Endothelial cell of umbilical vein (primary cell): ENCODE data around the gene SIRPD. TPM values are rescaled to one million over a fixed set of nuclear protein-coding genes. Genes with fewer than 3 reads are reported as not detected.

ENCODE experiments used
- BruUV-seq: library from RNA; stranded (reverse); fragments of 400-500 nt; replicated peaks from 2 replicates; lab custom pipeline; 2021; lab: Mats Ljungman, UMichigan
- CTCF ChIA-PET: fragments of 300-600, 350-600 bp; sonication (Branson Sonifier 250); formaldehyde crosslinking; loops from one replicate; lab custom pipeline; 2021; ENCODE audit warnings: antibody characterized with exemption, inconsistent platforms; lab: Charles Lee
- POLR2A ChIA-PET: fragments of 300-600, 350-600 bp; sonication (Branson Sonifier 250); formaldehyde crosslinking; loops from one replicate; lab custom pipeline; 2021; ENCODE audit warnings: antibody characterized with exemption, inconsistent platforms; lab: Charles Lee
- DNase-seq: peaks from one replicate; pipeline ENCODE4 v3.0.0-alpha.2; 2011; ENCODE audit warnings: low read depth, low spot score
- FAIRE-seq: peaks from 2 replicates; lab custom pipeline; 2011; peaks lifted over from hg19 to GRCh38; lab: Jason Lieb, UNC
- H2AFZ ChIP-seq: 2 replicates; pipeline ENCODE4 v1.6.0; 2012; ENCODE audit warnings: low read depth, low read length, control low read depth, inconsistent platforms
- H3K27ac ChIP-seq: 2 replicates; pipeline ENCODE4 v1.5.1; 2011; ENCODE audit warnings: low read depth, mild to moderate bottlenecking, control low read depth, low read length, moderate library complexity; ENCODE audit not compliant: insufficient read depth
- H3K27me3 ChIP-seq, 2 experiments: 2 replicates each; pipeline versions ENCODE4 v1.6.0 to v1.6.1; 2011; ENCODE audit warnings: low read length in 2 of 2, mixed read lengths in 1 of 2; ENCODE audit not compliant: control insufficient read depth in 2 of 2, insufficient read depth in 2 of 2
- H3K36me3 ChIP-seq, 2 experiments: 2 replicates in 1 of 2; 3 replicates in 1 of 2; pipeline ENCODE4 v1.5.1; 2011; ENCODE audit warnings: low read length in 2 of 2, mild to moderate bottlenecking in 1 of 2, moderate library complexity in 1 of 2; ENCODE audit not compliant: control insufficient read depth in 2 of 2, insufficient read depth in 2 of 2; ENCODE audit errors: extremely low read depth in 1 of 2
- H3K4me1 ChIP-seq: 3 replicates; pipeline ENCODE4 v1.5.1; 2011; ENCODE audit warnings: mild to moderate bottlenecking, low read length; ENCODE audit not compliant: control insufficient read depth, insufficient read depth; ENCODE audit errors: extremely low read depth
- H3K4me2 ChIP-seq: 2 replicates; pipeline ENCODE4 v1.6.1; 2011; ENCODE audit warnings: low read length, control low read depth, mixed read lengths; ENCODE audit not compliant: insufficient read depth
- H3K4me3 ChIP-seq, 3 experiments: fragments of 200-600 bp in 1 of 3; sonication (generic), shearing (Covaris generic) in 1 of 3; replicated peaks in 1 of 3; 2 replicates each; pipeline ENCODE4 v1.5.1; 2011 to 2016; ENCODE audit warnings: control low read depth in 3 of 3, low read length in 3 of 3, mild to moderate bottlenecking in 2 of 3, inconsistent platforms in 1 of 3, low read depth in 1 of 3, moderate library complexity in 1 of 3; ENCODE audit not compliant: insufficient read depth in 1 of 3
- H3K79me2 ChIP-seq: 2 replicates; pipeline ENCODE4 v1.6.0; 2012; ENCODE audit warnings: low read length, inconsistent platforms; ENCODE audit not compliant: control insufficient read depth, insufficient read depth
- H3K9ac ChIP-seq: replicated peaks from 2 replicates; pipeline ENCODE3; 2011; ENCODE audit warnings: low read length, control low read depth; ENCODE audit not compliant: insufficient read depth; ENCODE audit errors: extremely low read depth
- H3K9me1 ChIP-seq: replicated peaks from 3 replicates; pipeline ENCODE4 v1.6.0; 2011; ENCODE audit warnings: mild to moderate bottlenecking, low read length; ENCODE audit not compliant: control insufficient read depth, insufficient read depth; ENCODE audit errors: extremely low read depth
- H3K9me3 ChIP-seq: replicated peaks from 2 replicates; pipeline ENCODE4 v1.5.1; 2012; ENCODE audit warnings: low read length, inconsistent platforms; ENCODE audit not compliant: control insufficient read depth, insufficient read depth
- H4K20me1 ChIP-seq: replicated peaks from 2 replicates; pipeline ENCODE3; 2011; ENCODE audit warnings: mild to moderate bottlenecking, low read length; ENCODE audit not compliant: control insufficient read depth, insufficient read depth; ENCODE audit errors: extremely low read depth
- CTCF ChIP-seq, 2 donors: IDR thresholded peaks; 1 replicate in 1 of 2; 2 replicates in 1 of 2; pipeline ENCODE4 v1.5.1; 2011; ENCODE audit warnings: low read length in 2 of 2, mild to moderate bottlenecking in 2 of 2, moderate library complexity in 2 of 2, control low read depth in 1 of 2, inconsistent platforms in 1 of 2, low read depth in 1 of 2; ENCODE audit not compliant: insufficient read depth in 1 of 2; ENCODE audit errors: extremely low read depth in 1 of 2
- EZH2 ChIP-seq: IDR thresholded peaks from 2 replicates; pipeline ENCODE4 v1.6.1; 2012; ENCODE audit warnings: borderline replicate concordance, low read depth, mild to moderate bottlenecking, moderate library complexity, low read length, inconsistent platforms; ENCODE audit not compliant: severe bottlenecking
- FOS ChIP-seq: IDR thresholded peaks from 2 replicates; pipeline ENCODE4 v1.6.1; 2011; ENCODE audit warnings: mild to moderate bottlenecking, low read length, moderate library complexity, borderline replicate concordance; ENCODE audit not compliant: insufficient read depth
- GATA2 ChIP-seq: IDR thresholded peaks from 2 replicates; pipeline ENCODE4 v1.7.0; 2011; ENCODE audit warnings: low read depth, mild to moderate bottlenecking, moderate library complexity, mixed read lengths, low read length; ENCODE audit not compliant: insufficient read length, insufficient read depth
- JUN ChIP-seq: IDR thresholded peaks from 2 replicates; pipeline ENCODE4 v1.6.1; 2011; ENCODE audit warnings: borderline replicate concordance, low read depth; ENCODE audit not compliant: insufficient read length, insufficient read depth
- MAX ChIP-seq: IDR thresholded peaks from 2 replicates; pipeline ENCODE4 v1.6.1; 2011; ENCODE audit not compliant: insufficient read depth, insufficient read length
- MYC ChIP-seq: IDR thresholded peaks from one replicate; pipeline ENCODE4 v1.6.1; 2011; ENCODE audit warnings: mild to moderate bottlenecking, low read depth, low read length
- POLR2A ChIP-seq: IDR thresholded peaks from 2 replicates; pipeline ENCODE4 v1.6.1; 2012; ENCODE audit warnings: low read depth, mild to moderate bottlenecking, control low read depth, low read length
- POLR2AphosphoS5 ChIP-seq: IDR thresholded peaks from 2 replicates; pipeline ENCODE4 v1.6.1; 2012; ENCODE audit warnings: low read depth, mild to moderate bottlenecking, control low read depth, low read length, moderate library complexity; ENCODE audit not compliant: insufficient read depth
- dilution Hi-C: fragments of 300-500 bp; cut with MboI; formaldehyde crosslinking; loops from one replicate; pipeline ENCODE4 v1.15.0; 2019; ENCODE audit warnings: low sequenced_read_pairs; ENCODE audit not compliant: extremely low pct_ligation_motif_present
- intact Hi-C: fragments of 100-400 bp; cut with micrococcal nuclease; formaldehyde crosslinking; loops from one replicate; pipeline ENCODE4 v1.10.0; 2022
- polyA plus RNA-seq, 4 experiments: library from polyadenylated mRNA; depleted of rRNA in 3 of 4; stranded (reverse) in 3 of 4; unstranded in 1 of 4; fragments of >200 nt; gene quantifications; 2 replicates each; pipeline versions ENCODE4 v1.2.1 to v1.2.3, GENCODE V29; 2011 to 2012; ENCODE audit warnings: missing spikeins in 1 of 4
- total RNA-seq: library from RNA; stranded (reverse); gene quantifications from 2 replicates; pipeline ENCODE4 v1.2.3, GENCODE V29; 2021

SIRPD gene
- total and polyA plus RNA-seq, 2 donors (not counting 3 experiments of a cell fraction or from before 2014, with no cell fraction given): not detected

- CTCF ChIA-PET: interaction anchor here (0.7 to 5.7 kb wide), 9 partner anchors 8 to 286 kb away, joined by 3 to 77 read pairs (median 4); partner anchors contain the start of gene NSFL1C
- intact Hi-C loops: loop anchor here (1.0 to 10.0 kb wide), 4 partner anchors 13 to 656 kb away; partner anchors contain the start of gene FAM110A
- Histone ChIP-seq H3K79me2 (no peaks in the 10 kb centered on the region), H3K36me3 (no peaks in the 10 kb centered on the region), H3K4me1 (peaks cover 31% of the 10 kb centered on the region), H3K9me3 (no peaks in the 10 kb centered on the region), H4K20me1 (no peaks in the 10 kb centered on the region), H3K9me1 (no peaks in the 10 kb centered on the region), H3K27me3 (peaks cover 0 to 2% of the 10 kb centered on the region in 2 experiments), H2AFZ (peak overlapping the region; percentile 21), H3K27ac (peak overlapping the region; percentile 90), H3K4me2 (peak overlapping the region; percentile 86), H3K9ac (peak overlapping the region; percentile 85), H3K4me3 (peak overlapping the region in 2 of 3 experiments; percentile 25 to 47)
- FAIRE-seq: no peak
- TSS peak; percentile 59 for BruUV-seq
- TF ChIP-seq POLR2AphosphoS5: no peak
- no peak for TF ChIP-seq EZH2
- TF ChIP-seq FOS: no peak
- no peak for TF ChIP-seq POLR2A
- TF ChIP-seq JUN: no peak
- TF ChIP-seq GATA2: no peak
- TF ChIP-seq MYC: no peak
- no peak for TF ChIP-seq CTCF (IDR thresholded peaks at IDR 0.05; ENCODE audit: extremely low read depth in 1 of 2, insufficient read depth in 1 of 2, low read depth in 1 of 2, low read length in 2 of 2)
- no peak for TF ChIP-seq MAX
- dilution Hi-C loops: no loop called here
- POLR2A ChIA-PET: no interaction called here
- no peak for DNase-seq
Observed at GRCh38 chr20:1490643-1491195, 66.8 kb downstream of the SIRPD start.
